CD14-positive monocyte (primary cell): ENCODE results near the gene SCIN. TPM values are rescaled to one million over a fixed set of nuclear protein-coding genes. Genes with fewer than 3 reads are reported as not detected.

Source experiments
- DNase-seq, 3 donors: peaks; one replicate each; pipeline ENCODE4 v3.0.0-alpha.2; 2011 to 2022
- H2AFZ ChIP-seq: 2 replicates; pipeline ENCODE4 v1.6.0; 2012; ENCODE audit warnings: mild to moderate bottlenecking, low read depth, low read length, inconsistent platforms; ENCODE audit not compliant: insufficient read depth, poor library complexity, severe bottlenecking
- H3K27ac ChIP-seq, 2 donors: 1 replicate in 1 of 2; 2 replicates in 1 of 2; pipeline ENCODE4 v1.5.1; 2012 to 2013; ENCODE audit warnings: low read length in 2 of 2, control low read depth in 1 of 2, inconsistent platforms in 1 of 2, low read depth in 1 of 2, mild to moderate bottlenecking in 1 of 2
- H3K27me3 ChIP-seq, 2 donors: one replicate each; pipeline versions ENCODE4 v1.6.0 to v1.6.1; 2011 to 2013; ENCODE audit warnings: low read length in 2 of 2; ENCODE audit not compliant: control insufficient read depth in 2 of 2, insufficient read depth in 2 of 2
- H3K36me3 ChIP-seq, 2 donors: replicated peaks in 1 of 2; 1 replicate in 1 of 2; 2 replicates in 1 of 2; pipeline versions ENCODE4 v1.5.1 to v1.6.1; 2012 to 2013; ENCODE audit warnings: low read length in 2 of 2, control low read depth in 1 of 2, inconsistent platforms in 1 of 2, mild to moderate bottlenecking in 1 of 2; ENCODE audit not compliant: insufficient read depth in 2 of 2, control insufficient read depth in 1 of 2
- H3K4me1 ChIP-seq, 2 donors: 1 replicate in 1 of 2; 2 replicates in 1 of 2; pipeline versions ENCODE4 v1.5.1 to v1.6.1; 2012 to 2013; ENCODE audit warnings: low read length in 2 of 2, control low read depth in 1 of 2, inconsistent platforms in 1 of 2, mild to moderate bottlenecking in 1 of 2, moderate library complexity in 1 of 2; ENCODE audit not compliant: insufficient read depth in 2 of 2, control insufficient read depth in 1 of 2
- H3K4me2 ChIP-seq: replicated peaks from 2 replicates; pipeline ENCODE3; 2012; ENCODE audit warnings: low read length, moderate library complexity, mild to moderate bottlenecking; ENCODE audit not compliant: poor library complexity, severe bottlenecking; ENCODE audit errors: extremely low read depth
- H3K4me3 ChIP-seq, 3 experiments: fragments of 200-600 bp in 1 of 3; sonication (generic) in 1 of 3; replicated peaks in 1 of 3; 1 replicate in 2 of 3; 2 replicates in 1 of 3; pipeline ENCODE4 v1.5.1; 2011 to 2013; ENCODE audit warnings: low read length in 3 of 3, mild to moderate bottlenecking in 3 of 3, control low read depth in 2 of 3, low read depth in 2 of 3, inconsistent platforms in 1 of 3, moderate library complexity in 1 of 3
- H3K79me2 ChIP-seq: 2 replicates; pipeline ENCODE4 v1.6.0; 2012; ENCODE audit warnings: mild to moderate bottlenecking, control low read depth, inconsistent platforms, low read length, moderate library complexity; ENCODE audit not compliant: insufficient read depth
- H3K9ac ChIP-seq: 2 replicates; pipeline ENCODE4 v1.6.0; 2017; ENCODE audit warnings: low read length, mild to moderate bottlenecking; ENCODE audit not compliant: insufficient read depth, poor library complexity, severe bottlenecking
- H3K9me3 ChIP-seq, 2 donors: replicated peaks in 1 of 2; 1 replicate in 1 of 2; 2 replicates in 1 of 2; pipeline versions ENCODE4 v1.5.1 to v1.6.1; 2012 to 2013; ENCODE audit warnings: low read length in 2 of 2, control low read depth in 1 of 2; ENCODE audit not compliant: control insufficient read depth in 1 of 2, insufficient read depth in 1 of 2
- H4K20me1 ChIP-seq: 2 replicates; pipeline ENCODE4 v1.6.0; 2012; ENCODE audit warnings: mild to moderate bottlenecking, low read length, control low read depth, moderate library complexity; ENCODE audit not compliant: insufficient read depth
- H3K27ac Mint-ChIP-seq, 7 donors: one replicate each; pipeline ENCODE4 v1.8.0; 2020; ENCODE audit warnings: mild to moderate bottlenecking in 7 of 7, mixed read lengths in 7 of 7, moderate library complexity in 6 of 7, inconsistent platforms in 2 of 7
- H3K27me3 Mint-ChIP-seq, 3 donors: one replicate each; pipeline ENCODE4 v1.8.0; 2021 to 2022; ENCODE audit warnings: low read depth in 3 of 3, mild to moderate bottlenecking in 3 of 3, mixed read lengths in 3 of 3, moderate library complexity in 3 of 3, inconsistent platforms in 1 of 3
- H3K36me3 Mint-ChIP-seq, 2 donors: one replicate each; pipeline ENCODE4 v1.8.0; 2020; ENCODE audit warnings: mixed read lengths in 2 of 2, inconsistent platforms in 1 of 2, mild to moderate bottlenecking in 1 of 2
- H3K4me1 Mint-ChIP-seq: one replicate; pipeline ENCODE4 v1.8.0; 2020; ENCODE audit warnings: mild to moderate bottlenecking, mixed read lengths
- H3K4me3 Mint-ChIP-seq, 2 donors: one replicate each; pipeline ENCODE4 v1.8.0; 2020; ENCODE audit warnings: mild to moderate bottlenecking in 2 of 2, mixed read lengths in 2 of 2, moderate library complexity in 1 of 2
- H3K9me3 Mint-ChIP-seq, 7 donors: one replicate each; pipeline ENCODE4 v1.8.0; 2020 to 2022; ENCODE audit warnings: mixed read lengths in 7 of 7, mild to moderate bottlenecking in 6 of 7, moderate library complexity in 6 of 7, inconsistent platforms in 2 of 7
- CTCF ChIP-seq: fragments of 200-600 bp; IDR thresholded peaks from one replicate; pipeline ENCODE4 v1.8.0; 2022; ENCODE audit warnings: antibody characterized with exemption, mild to moderate bottlenecking
- WGBS: methylation state at CpG from one replicate; pipeline ENCODE4 v1.1.5; 2013; ENCODE audit warnings: missing lambda C conversion rate; ENCODE audit not compliant: insufficient coverage; 5-methylcytosine and 5-hydroxymethylcytosine counted together
- intact Hi-C, 2 donors: fragments of 100-400 bp; cut with micrococcal nuclease; formaldehyde crosslinking; loops; one replicate each; pipeline versions ENCODE4 v1.15.0 to v1.15.1; 2023
- polyA plus RNA-seq, 3 donors: library from polyadenylated mRNA; depleted of rRNA in 1 of 3; unstranded in 2 of 3; stranded (reverse) in 1 of 3; fragments of 300-500 nt in 2 of 3; fragments of >200 nt in 1 of 3; fragmentation: Illumina TruSeq in 2 of 3; gene quantifications; 1 replicate in 2 of 3; 2 replicates in 1 of 3; pipeline ENCODE4 v1.2.3, GENCODE V29; 2012 to 2021

SCIN gene
- polyA plus RNA-seq, 3 donors, result 0.08 TPM; not detected in 2

DNA sequence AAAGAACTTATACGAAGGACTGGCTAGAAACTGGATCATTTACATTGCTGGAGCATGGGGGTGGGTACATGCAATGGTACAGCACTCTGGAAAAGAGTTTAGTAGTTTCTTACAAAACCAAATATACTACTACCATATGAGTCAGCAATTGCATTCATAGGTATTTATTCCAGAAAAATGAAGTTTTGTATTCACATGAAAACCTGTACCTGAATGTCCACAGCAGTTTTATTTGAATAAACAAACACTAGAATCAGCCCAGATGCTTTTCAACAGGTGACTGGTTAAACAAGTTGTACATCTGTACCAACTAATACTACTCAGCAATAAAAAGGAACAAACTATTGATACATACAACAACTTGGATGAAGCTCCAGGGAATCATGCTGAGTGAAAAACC, 3.4 kb downstream of the SCIN start:
- H3K9me3 ChIP-seq, result no peaks in the 10 kb centered on the region
- no peaks in the 10 kb centered on the region for H4K20me1 ChIP-seq
- no peak overlapping the region for H3K4me3 ChIP-seq
- no peak overlapping the region for H3K4me3 Mint-ChIP-seq
- H3K4me1 Mint-ChIP-seq, result peaks cover 30% of the 10 kb centered on the region
- no peak overlapping the region for H3K27ac ChIP-seq
- no peaks in the 10 kb centered on the region for H3K79me2 ChIP-seq
- peaks cover 22 to 29% of the 10 kb centered on the region in 2 donors for H3K4me1 ChIP-seq
- no CpG with 5 or more reads among the region's 1 CpG for WGBS
- no peak overlapping the region for H3K9ac ChIP-seq
- peaks cover 23 to 28% (median 25%) of the 10 kb centered on the region in 3 donors for H3K27me3 Mint-ChIP-seq
- H3K36me3 Mint-ChIP-seq, result no peaks in the 10 kb centered on the region
- no peak overlapping the region for H3K27ac Mint-ChIP-seq
- TF ChIP-seq CTCF, result no peak
- no peak overlapping the region for H2AFZ ChIP-seq
- H3K4me2 ChIP-seq, result no peak overlapping the region
- H3K36me3 ChIP-seq, result no peaks in the 10 kb centered on the region
- H3K27me3 ChIP-seq, result peaks cover 17 to 32% of the 10 kb centered on the region in 2 donors
- intact Hi-C loops, result no loop called here
- H3K9me3 Mint-ChIP-seq, result peaks cover 0 to 9% (median 0%) of the 10 kb centered on the region in 7 donors
- no peak for DNase-seq

DNA sequence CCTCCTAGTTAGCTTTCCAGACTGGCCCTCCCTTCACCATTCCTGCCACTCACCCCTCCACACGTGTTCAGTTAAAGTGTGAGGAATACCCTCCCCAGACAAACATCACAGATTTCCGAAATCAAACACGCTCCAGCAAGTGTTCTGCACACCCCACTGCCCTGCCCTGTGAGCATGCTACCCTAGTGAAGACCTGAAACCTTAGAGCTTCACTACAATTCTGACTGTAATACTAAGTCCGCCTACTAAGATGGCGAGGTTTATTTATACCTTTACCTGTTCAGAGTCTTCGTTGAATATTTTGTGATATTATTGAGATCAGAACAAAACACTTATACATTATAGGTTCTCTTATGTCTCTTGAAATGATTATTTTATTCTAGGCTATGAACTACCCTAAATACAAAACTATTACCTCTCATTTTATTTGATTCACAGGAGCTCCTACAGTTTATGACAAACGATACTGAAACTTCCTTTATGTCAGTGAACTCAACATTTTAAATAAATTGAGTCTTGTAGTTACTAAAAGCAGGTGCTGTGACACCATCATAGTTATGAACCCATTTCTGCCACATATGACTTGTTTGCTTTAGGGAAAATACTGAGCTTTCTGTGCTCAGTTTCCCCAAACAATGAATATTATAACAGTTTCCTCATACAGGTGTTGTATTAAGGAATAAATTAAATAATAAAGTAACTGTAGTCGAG, 8.6 kb downstream of the SCIN start:
- H3K4me1 Mint-ChIP-seq, result peaks cover 19% of the 10 kb centered on the region
- H3K27me3 ChIP-seq, result no peaks in the 10 kb centered on the region
- H3K4me3 Mint-ChIP-seq, result no peak overlapping the region
- peak overlapping the region in 1 of 7 donors; percentile 75 for H3K27ac Mint-ChIP-seq
- no peaks in the 10 kb centered on the region for H3K9me3 Mint-ChIP-seq
- no peaks in the 10 kb centered on the region for H4K20me1 ChIP-seq
- no peak for DNase-seq
- no peak overlapping the region for H3K4me3 ChIP-seq
- no peaks in the 10 kb centered on the region for H3K36me3 Mint-ChIP-seq
- no peaks in the 10 kb centered on the region for H3K79me2 ChIP-seq
- WGBS, result no CpG with 5 or more reads among the region's 8 CpGs
- H3K27ac ChIP-seq, result no peak overlapping the region
- H3K9me3 ChIP-seq, result no peaks in the 10 kb centered on the region
- no peaks in the 10 kb centered on the region for H3K36me3 ChIP-seq
- peaks cover 19 to 32% of the 10 kb centered on the region in 2 donors for H3K4me1 ChIP-seq
- no peak overlapping the region for H3K4me2 ChIP-seq
- H3K9ac ChIP-seq, result no peak overlapping the region
- intact Hi-C loops, result no loop called here
- peaks cover 0 to 2% (median 0%) of the 10 kb centered on the region in 3 donors for H3K27me3 Mint-ChIP-seq
- H2AFZ ChIP-seq, result no peak overlapping the region
- no peak for TF ChIP-seq CTCF
